AG04450 (cell line): ENCODE measurements around the gene EIF3M. TPM values are rescaled to one million over a fixed set of nuclear protein-coding genes. Genes with fewer than 3 reads are reported as not detected.

Experiments used
- CTCF ChIA-PET: fragments of 300-600, 350-600 bp; formaldehyde crosslinking; extraction: SDS; loops from one replicate; lab custom pipeline; 2022; ENCODE audit warnings: antibody characterized with exemption, inconsistent platforms; lab: Charles Lee
- POLR2A ChIA-PET: fragments of 350-600 bp; formaldehyde crosslinking; extraction: SDS; loops from one replicate; lab custom pipeline; 2021; ENCODE audit warnings: antibody characterized with exemption, inconsistent platforms; lab: Yijun Ruan, JAX
- DNase-seq: peaks from one replicate; pipeline ENCODE4 v3.0.0-alpha.2; 2011; ENCODE audit warnings: low read depth, low spot score
- H3K27ac ChIP-seq: one replicate; pipeline ENCODE4 v1.5.1; 2012; ENCODE audit warnings: low read depth, low read length, control low read depth
- H3K27me3 ChIP-seq: one replicate; pipeline ENCODE4 v1.6.0; 2012; ENCODE audit warnings: low read length; ENCODE audit not compliant: control insufficient read depth, insufficient read depth
- H3K4me3 ChIP-seq: 2 replicates; pipeline ENCODE4 v1.5.1; 2011; ENCODE audit warnings: mild to moderate bottlenecking, low read depth, low read length, control low read depth
- H3K9me3 ChIP-seq: 2 replicates; pipeline ENCODE4 v1.5.1; 2012; ENCODE audit warnings: low read length; ENCODE audit not compliant: control insufficient read depth, insufficient read depth
- CTCF ChIP-seq: IDR thresholded peaks from 2 replicates; pipeline ENCODE4 v1.5.1; 2011; ENCODE audit warnings: low read depth, low read length, control low read depth, inconsistent platforms
- polyA plus RNA-seq: library from polyadenylated mRNA; depleted of rRNA; stranded (reverse); fragments of >200 nt; gene quantifications from 2 replicates; pipeline ENCODE4 v1.2.3, GENCODE V29; 2011

EIF3M gene
- polyA plus RNA-seq, 1 experiment = 584 TPM

- no peak overlapping the region for H3K27ac ChIP-seq
- no peak for TF ChIP-seq CTCF
- CTCF ChIA-PET = no interaction called here
- DNase-seq = no peak
- POLR2A ChIA-PET = no interaction called here
- H3K9me3 ChIP-seq = no peaks in the 10 kb centered on the region
- H3K4me3 ChIP-seq = no peak overlapping the region
- no peaks in the 10 kb centered on the region for H3K27me3 ChIP-seq
Observed at GRCh38 chr11:32555895-32556294, 27.7 kb upstream of the EIF3M start.

- POLR2A ChIA-PET = no interaction called here
- Histone ChIP-seq H3K4me3 (no peak overlapping the region), H3K27me3 (no peaks in the 10 kb centered on the region), H3K9me3 (no peaks in the 10 kb centered on the region), H3K27ac (no peak overlapping the region)
- no peak for TF ChIP-seq CTCF
- CTCF ChIA-PET = no interaction called here
- no peak for DNase-seq
Observed at GRCh38 chr11:32561835-32562234, 21.8 kb upstream of the EIF3M start.

DNA sequence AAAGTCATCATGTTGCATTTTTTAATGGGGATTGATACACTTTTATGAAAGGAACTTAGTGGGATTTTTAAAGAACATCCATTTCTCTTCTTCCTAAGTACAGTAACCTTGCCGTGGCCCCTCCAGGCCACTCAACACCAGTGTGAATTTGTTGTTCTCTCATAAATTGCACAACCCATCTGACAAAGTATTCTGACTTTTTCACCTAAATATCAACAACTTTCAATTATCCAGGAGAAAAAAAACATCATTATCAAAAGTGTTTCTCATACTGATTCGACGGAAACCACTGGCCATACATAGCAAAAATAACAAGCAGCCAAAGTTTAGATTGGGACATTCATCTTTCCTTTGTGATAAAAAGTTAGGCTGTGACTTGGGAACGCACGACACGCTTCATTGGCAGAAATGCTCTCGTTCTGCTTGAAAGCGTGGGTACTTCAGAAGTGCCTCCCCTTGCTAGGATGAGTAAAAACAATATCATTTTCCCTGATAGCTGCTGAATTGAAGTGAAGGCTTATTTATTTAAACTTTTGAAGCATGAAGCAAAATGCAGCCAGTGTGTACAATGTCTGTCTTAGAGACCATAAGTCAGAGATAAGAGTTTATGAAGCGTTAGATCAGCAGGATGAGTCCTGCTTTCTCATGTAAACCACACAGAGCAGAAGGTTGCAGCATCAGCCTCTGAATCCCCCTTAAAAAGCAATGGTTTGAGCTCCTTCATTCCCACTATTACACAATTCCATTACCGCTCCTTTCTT lies 20.6 kb upstream of the EIF3M start:
- Histone ChIP-seq H3K9me3 (no peaks in the 10 kb centered on the region), H3K27ac (no peak overlapping the region), H3K4me3 (no peak overlapping the region), H3K27me3 (no peaks in the 10 kb centered on the region)
- DNase-seq = no peak
- ChIA-PET POLR2A (no interaction called here), CTCF (interaction anchor here (0.8 kb wide), 1 partner anchor 15 kb away, joined by 3 read pairs; no protein-coding TSS in a partner anchor)
- TF ChIP-seq CTCF = no peak

GRCh38 chr11:32563600-32563959 lies 20.1 kb upstream of the EIF3M start:
- CTCF ChIA-PET = interaction anchor here (0.8 kb wide), 1 partner anchor 15 kb away, joined by 3 read pairs; no protein-coding TSS in a partner anchor
- no peak for TF ChIP-seq CTCF
- no peak for DNase-seq
- POLR2A ChIA-PET = no interaction called here
- H3K27me3 ChIP-seq = no peaks in the 10 kb centered on the region
- no peak overlapping the region for H3K4me3 ChIP-seq
- H3K27ac ChIP-seq = no peak overlapping the region
- no peaks in the 10 kb centered on the region for H3K9me3 ChIP-seq

DNA sequence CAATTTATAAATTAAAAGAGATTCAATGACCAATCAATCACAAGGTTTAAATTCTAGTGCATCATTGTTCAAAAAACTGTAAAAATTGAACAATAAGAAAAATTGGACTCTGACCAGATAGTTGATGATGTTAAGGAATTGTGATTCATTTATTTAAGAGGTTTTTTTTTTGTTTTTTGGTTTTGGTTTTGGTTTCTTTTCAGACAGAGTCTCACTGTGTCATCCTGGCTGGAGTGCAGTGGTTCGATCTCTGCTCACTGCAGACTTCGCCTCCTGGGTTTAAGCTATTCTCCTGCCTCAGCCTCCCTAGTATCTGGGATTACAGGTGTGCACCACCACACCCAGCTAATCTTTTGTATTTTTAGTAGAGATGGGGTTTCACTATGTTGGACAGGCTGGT lies 17.1 kb upstream of the EIF3M start:
- no peak for DNase-seq
- CTCF ChIA-PET = no interaction called here
- Histone ChIP-seq H3K9me3 (no peaks in the 10 kb centered on the region), H3K27me3 (peaks cover 7% of the 10 kb centered on the region), H3K27ac (no peak overlapping the region), H3K4me3 (no peak overlapping the region)
- TF ChIP-seq CTCF = no peak
- POLR2A ChIA-PET = no interaction called here
